GM23248 (cell line): Measurements from ENCODE around the gene PRR23B.

Source experiments
- EZH2 ChIP-seq: fragments of 200-600 bp; sonication (generic); IDR thresholded peaks from 2 replicates; pipeline ENCODE4 v1.6.1; 2018; ENCODE audit warnings: antibody characterized with exemption, mild to moderate bottlenecking; ENCODE audit not compliant: insufficient read depth, poor library complexity, severe bottlenecking
- EZH2phosphoT487 ChIP-seq: fragments of 200-600 bp; sonication (generic); IDR thresholded peaks from 2 replicates; pipeline ENCODE4 v1.6.1; 2018; ENCODE audit warnings: antibody characterized with exemption, moderate library complexity, mild to moderate bottlenecking, low read depth; ENCODE audit not compliant: insufficient read depth

- TF ChIP-seq EZH2: no peak
- no peak for TF ChIP-seq EZH2phosphoT487
Measured at GRCh38 chr3:139020868-139021234, at the start of gene PRR23B.
